ENCODE measurements around the gene DNLZ.

Gene DNLZ

DNA sequence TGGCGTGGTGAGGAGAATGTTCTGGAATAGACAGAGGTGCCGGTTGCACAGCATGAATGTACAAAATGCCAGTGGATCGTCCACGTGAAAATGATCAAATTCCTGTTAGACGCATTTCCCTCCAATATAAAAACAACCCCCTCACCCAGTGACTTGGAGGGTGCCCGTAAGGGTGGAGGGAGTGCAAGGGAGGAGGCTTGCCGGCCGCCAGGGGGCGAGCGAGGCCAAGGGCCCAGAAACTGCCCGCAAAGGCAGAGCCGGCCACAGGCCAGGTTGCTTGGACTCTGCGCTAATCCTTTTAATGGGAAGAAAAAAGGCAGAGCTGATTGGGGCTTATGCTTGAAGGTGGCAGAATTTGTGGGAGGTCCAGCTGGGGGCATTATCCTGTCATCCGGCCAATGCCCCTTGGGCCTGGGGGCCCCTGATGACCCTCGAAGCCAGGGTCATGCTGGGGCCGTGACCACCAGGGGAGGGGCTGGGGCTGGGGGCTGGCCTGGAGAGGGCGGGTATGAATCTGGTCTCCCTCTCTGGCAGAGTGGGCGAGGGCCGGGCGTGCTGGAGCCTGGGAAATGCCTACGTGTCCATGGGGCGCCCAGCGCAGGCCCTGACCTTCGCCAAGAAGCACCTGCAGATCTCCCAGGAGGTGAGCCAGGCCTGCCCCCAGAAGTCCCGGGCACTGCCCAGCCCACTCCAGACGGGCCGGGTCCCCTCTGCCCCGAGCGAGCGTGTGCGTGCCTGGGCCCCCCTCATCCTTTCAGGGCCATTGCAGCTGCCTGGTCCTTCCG is 24.2 kb downstream of the DNLZ start:
- Histone ChIP-seq H3K9me3 (ENCODE audit: control insufficient read depth in 1 of 2, low read length in 2 of 2) (no peaks in the 10 kb centered on the region), H3K36me3 (ENCODE audit: control insufficient read depth in 1 of 2, insufficient read depth in 2 of 2, low read length in 2 of 2) (peaks cover 0 to 48% of the 10 kb centered on the region in 2 donors), H3K4me3 (ENCODE audit: low read depth in 1 of 2, low read length in 2 of 2) (no peak overlapping the region), H3K27ac (ENCODE audit: low read length) (no peak overlapping the region), H3K27me3 (ENCODE audit: low read depth, low read length) (no peaks in the 10 kb centered on the region), H3K4me1 (ENCODE audit: control insufficient read depth in 1 of 2, insufficient read depth in 2 of 2, low read length in 2 of 2) (peaks cover 0 to 21% of the 10 kb centered on the region in 2 donors)

DNA sequence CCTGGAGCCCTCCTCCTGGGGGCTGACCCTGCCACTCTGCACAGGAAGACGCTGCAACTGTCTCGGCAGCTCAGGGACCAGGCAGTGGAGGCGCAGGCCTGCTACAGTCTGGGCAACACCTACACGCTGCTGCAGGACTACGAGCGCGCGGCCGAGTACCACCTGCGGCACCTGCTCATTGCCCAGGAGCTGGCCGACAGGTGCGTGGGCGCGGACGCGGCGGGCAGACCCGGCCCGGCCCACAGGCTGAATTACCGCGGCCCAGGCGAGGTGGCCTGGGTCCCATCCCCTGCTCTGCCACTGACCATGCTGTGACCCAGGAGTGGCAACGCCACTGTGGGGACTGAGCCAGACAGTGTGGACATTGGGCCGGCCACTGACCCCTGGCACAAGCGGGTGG is 25.0 kb downstream of the DNLZ start:
- H3K27me3 ChIP-seq (ENCODE audit: low read depth, low read length) = no peaks in the 10 kb centered on the region
- no peaks in the 10 kb centered on the region for H3K9me3 ChIP-seq (ENCODE audit: control insufficient read depth in 1 of 2, low read length in 2 of 2)
- no peak overlapping the region for H3K4me3 ChIP-seq (ENCODE audit: low read depth in 1 of 2, low read length in 2 of 2)
- H3K27ac ChIP-seq (ENCODE audit: low read length) = no peak overlapping the region
- H3K4me1 ChIP-seq (ENCODE audit: control insufficient read depth in 1 of 2, insufficient read depth in 2 of 2, low read length in 2 of 2) = peaks cover 0 to 20% of the 10 kb centered on the region in 2 donors
- peaks cover 0 to 50% of the 10 kb centered on the region in 2 donors for H3K36me3 ChIP-seq (ENCODE audit: control insufficient read depth in 1 of 2, insufficient read depth in 2 of 2, low read length in 2 of 2)

DNA sequence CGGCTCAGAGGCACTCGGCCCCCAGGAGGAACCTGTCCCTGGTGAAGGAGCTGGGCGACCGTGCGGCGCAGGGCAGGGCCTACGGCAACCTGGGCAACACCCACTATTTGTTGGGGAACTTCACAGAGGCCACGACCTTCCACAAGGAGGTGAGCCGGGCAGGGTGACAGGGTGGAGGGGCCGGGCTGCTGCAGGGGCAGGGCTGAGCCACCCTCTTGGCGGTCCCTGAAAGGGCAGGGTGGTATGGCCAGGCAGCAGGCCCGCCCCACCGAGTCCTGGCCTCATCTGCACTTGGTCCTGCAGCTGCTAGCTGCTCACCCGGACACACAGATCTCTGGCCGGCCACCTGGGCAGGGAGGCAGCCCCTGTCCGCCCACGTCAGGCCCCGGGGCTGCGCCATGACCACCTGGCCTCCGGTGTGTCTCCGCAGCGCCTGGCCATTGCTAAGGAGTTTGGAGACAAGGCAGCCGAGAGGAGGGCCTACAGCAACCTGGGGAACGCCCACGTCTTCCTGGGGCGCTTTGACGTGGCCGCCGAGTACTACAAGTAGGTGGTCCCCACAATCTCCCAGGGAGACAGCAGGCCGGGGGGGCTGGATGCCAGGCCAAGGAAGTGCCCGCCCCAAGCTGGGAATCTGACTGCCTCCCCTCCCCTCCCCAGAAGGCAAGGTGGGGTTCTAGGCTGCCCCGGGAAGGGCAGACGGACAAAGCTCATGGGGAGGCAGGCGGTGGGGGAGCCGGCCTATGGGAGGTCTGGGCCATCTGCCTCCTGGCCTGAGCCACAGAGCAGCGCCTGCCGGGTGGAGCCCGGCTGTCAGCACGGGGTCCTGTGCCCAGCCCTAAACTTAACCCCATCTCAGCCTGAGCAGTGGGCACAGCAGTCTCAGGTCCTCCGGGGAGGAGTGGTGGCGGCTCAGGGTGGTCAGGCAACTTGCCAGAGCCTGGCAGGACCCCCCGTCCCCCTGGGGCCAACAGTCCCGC is 25.8 kb downstream of the DNLZ start:
- no peaks in the 10 kb centered on the region for H3K9me3 ChIP-seq (ENCODE audit: control insufficient read depth in 1 of 2, low read length in 2 of 2)
- peaks cover 0 to 50% of the 10 kb centered on the region in 2 donors for H3K36me3 ChIP-seq (ENCODE audit: control insufficient read depth in 1 of 2, insufficient read depth in 2 of 2, low read length in 2 of 2)
- no peak overlapping the region for H3K27ac ChIP-seq (ENCODE audit: low read length)
- peaks cover 0 to 13% of the 10 kb centered on the region in 2 donors for H3K4me1 ChIP-seq (ENCODE audit: control insufficient read depth in 1 of 2, insufficient read depth in 2 of 2, low read length in 2 of 2)
- no peak overlapping the region for H3K4me3 ChIP-seq (ENCODE audit: low read depth in 1 of 2, low read length in 2 of 2)
- no peaks in the 10 kb centered on the region for H3K27me3 ChIP-seq (ENCODE audit: low read depth, low read length)

DNA sequence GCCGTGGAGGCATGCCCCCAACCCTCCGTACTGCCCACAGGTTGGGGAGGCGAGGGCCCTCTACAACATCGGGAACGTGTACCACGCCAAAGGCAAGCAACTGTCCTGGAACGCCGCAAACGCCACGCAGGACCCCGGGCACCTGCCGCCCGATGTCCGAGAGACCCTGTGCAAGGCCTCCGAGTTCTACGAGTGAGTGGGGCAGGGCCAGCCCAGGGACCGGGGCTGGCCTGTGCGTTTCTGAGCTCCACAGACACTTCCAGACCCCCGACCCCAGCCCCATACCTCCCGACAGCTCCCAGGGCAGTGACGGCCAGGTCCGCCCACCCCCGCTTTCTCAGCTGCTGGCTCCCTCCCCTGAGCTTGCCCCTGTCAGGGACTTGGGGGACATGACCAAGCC is 26.7 kb downstream of the DNLZ start:
- Histone ChIP-seq H3K4me1 (ENCODE audit: control insufficient read depth in 1 of 2, insufficient read depth in 2 of 2, low read length in 2 of 2) (peaks cover 0 to 6% of the 10 kb centered on the region in 2 donors), H3K36me3 (ENCODE audit: control insufficient read depth in 1 of 2, insufficient read depth in 2 of 2, low read length in 2 of 2) (peaks cover 0 to 50% of the 10 kb centered on the region in 2 donors), H3K4me3 (ENCODE audit: low read depth in 1 of 2, low read length in 2 of 2) (no peak overlapping the region), H3K27ac (ENCODE audit: low read length) (no peak overlapping the region), H3K27me3 (ENCODE audit: low read depth, low read length) (no peaks in the 10 kb centered on the region), H3K9me3 (ENCODE audit: control insufficient read depth in 1 of 2, low read length in 2 of 2) (no peaks in the 10 kb centered on the region)

DNA sequence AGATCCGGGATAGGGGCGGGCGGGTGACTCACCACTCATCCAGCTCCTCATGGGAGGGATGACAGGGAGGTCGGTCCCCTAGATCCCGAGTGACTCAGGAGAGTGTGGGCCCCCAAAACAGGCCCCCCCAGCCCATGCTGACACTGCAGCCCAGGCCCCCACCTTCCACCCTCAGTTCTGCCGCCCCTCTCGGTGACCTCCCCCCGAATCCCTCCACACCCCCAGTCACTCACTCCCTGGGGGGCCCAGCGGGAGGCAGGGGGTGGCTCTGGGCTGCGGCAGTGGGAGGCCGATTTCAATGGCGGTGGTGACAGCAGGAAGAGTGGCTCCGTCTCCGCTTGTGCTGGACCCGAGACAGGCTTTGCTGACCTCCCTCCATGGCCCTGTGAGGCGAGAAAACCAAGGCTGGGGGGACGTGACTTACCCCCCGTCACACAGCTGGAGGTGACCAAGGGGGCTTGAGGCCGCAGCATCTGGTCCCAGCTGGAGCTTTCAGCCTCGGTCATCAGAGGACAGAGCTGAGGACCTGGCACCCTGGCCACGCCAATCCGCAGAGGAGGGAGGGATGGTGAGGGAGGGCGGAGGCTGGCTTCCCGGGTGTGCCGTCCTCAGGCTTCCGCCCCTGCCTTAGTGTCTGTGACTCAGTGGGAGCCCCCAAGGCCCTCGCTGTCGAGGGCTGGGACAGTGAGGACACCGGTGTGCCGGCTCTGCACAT is 27.2 kb downstream of the DNLZ start:
- no peaks in the 10 kb centered on the region for H3K27me3 ChIP-seq (ENCODE audit: low read depth, low read length)
- H3K4me3 ChIP-seq (ENCODE audit: low read depth in 1 of 2, low read length in 2 of 2) = no peak overlapping the region
- H3K27ac ChIP-seq (ENCODE audit: low read length) = no peak overlapping the region
- peaks cover 0 to 50% of the 10 kb centered on the region in 2 donors for H3K36me3 ChIP-seq (ENCODE audit: control insufficient read depth in 1 of 2, insufficient read depth in 2 of 2, low read length in 2 of 2)
- H3K4me1 ChIP-seq (ENCODE audit: control insufficient read depth in 1 of 2, insufficient read depth in 2 of 2, low read length in 2 of 2) = peaks cover 0 to 4% of the 10 kb centered on the region in 2 donors
- H3K9me3 ChIP-seq (ENCODE audit: control insufficient read depth in 1 of 2, low read length in 2 of 2) = no peaks in the 10 kb centered on the region

DNA sequence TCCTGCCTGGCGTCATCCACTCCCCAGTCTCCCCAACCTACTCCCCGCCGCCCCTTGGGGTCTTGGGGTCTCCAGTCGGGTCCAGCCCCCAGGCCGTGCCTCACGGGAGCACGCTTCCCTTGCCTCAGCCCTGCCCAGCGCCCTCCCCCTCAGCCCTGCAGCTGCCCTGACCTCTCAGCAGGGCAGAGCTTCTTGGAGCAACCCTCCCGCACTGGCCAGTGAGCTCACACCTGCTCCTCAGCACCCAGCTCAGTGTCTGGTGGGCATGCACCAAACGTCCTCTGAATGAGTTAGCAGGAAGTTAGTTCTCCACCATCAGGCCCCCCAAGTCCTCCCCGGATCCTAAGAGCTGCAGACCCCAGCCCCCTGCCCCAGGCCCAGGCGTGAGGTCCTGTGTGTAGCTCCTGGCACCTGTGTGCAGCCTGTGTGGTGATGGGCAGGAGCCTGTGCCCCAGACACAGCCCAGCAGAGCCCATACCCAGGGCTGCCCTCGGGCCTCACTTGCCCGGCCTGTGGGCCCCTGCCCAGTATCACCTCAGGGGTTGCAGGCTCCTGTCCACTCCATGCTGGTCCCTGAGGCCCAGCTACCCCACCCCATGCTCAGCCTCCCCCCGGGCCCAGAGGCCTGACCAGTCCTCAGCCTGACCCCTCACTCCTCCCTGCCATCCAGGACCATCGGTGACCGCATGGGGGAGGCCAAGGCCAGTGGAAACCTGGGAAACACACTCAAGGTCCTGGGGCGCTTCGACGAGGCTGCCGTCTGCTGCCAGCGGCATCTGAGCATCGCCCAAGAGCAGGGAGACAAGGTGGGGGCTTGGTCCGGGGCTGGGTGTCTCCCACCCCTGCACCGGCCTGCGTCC is 28.0 kb downstream of the DNLZ start:
- H3K27me3 ChIP-seq (ENCODE audit: low read depth, low read length) = no peaks in the 10 kb centered on the region
- no peaks in the 10 kb centered on the region for H3K9me3 ChIP-seq (ENCODE audit: control insufficient read depth in 1 of 2, low read length in 2 of 2)
- H3K4me1 ChIP-seq (ENCODE audit: control insufficient read depth in 1 of 2, insufficient read depth in 2 of 2, low read length in 2 of 2) = peaks cover 0 to 4% of the 10 kb centered on the region in 2 donors
- H3K4me3 ChIP-seq (ENCODE audit: low read depth in 1 of 2, low read length in 2 of 2) = no peak overlapping the region
- peaks cover 0 to 46% of the 10 kb centered on the region in 2 donors for H3K36me3 ChIP-seq (ENCODE audit: control insufficient read depth in 1 of 2, insufficient read depth in 2 of 2, low read length in 2 of 2)
- H3K27ac ChIP-seq (ENCODE audit: low read length) = no peak overlapping the region

DNA sequence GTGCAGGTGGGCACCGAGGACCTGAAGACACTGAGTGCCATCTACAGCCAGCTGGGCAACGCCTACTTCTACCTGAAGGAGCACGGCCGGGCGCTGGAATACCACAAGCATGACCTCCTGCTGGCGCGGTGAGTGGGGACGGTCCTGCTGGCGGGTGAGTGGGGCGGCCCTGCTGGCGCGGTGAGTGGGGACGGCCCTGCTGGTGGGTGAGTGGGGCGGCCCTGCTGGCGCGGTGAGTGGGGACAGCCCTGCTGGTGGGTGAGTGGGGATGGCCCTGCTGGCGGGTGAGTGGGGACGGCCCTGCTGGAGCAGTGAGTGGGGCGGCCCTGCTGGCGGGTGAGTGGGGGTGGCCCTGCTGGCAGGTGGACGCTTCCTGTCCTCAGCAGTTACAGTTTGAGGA is 29.0 kb downstream of the DNLZ start:
- Histone ChIP-seq H3K4me3 (ENCODE audit: low read depth in 1 of 2, low read length in 2 of 2) (no peak overlapping the region), H3K27me3 (ENCODE audit: low read depth, low read length) (no peaks in the 10 kb centered on the region), H3K36me3 (ENCODE audit: control insufficient read depth in 1 of 2, insufficient read depth in 2 of 2, low read length in 2 of 2) (peaks cover 0 to 41% of the 10 kb centered on the region in 2 donors), H3K27ac (ENCODE audit: low read length) (no peak overlapping the region), H3K4me1 (ENCODE audit: control insufficient read depth in 1 of 2, insufficient read depth in 2 of 2, low read length in 2 of 2) (peaks cover 0 to 4% of the 10 kb centered on the region in 2 donors), H3K9me3 (ENCODE audit: control insufficient read depth in 1 of 2, low read length in 2 of 2) (no peaks in the 10 kb centered on the region)

DNA sequence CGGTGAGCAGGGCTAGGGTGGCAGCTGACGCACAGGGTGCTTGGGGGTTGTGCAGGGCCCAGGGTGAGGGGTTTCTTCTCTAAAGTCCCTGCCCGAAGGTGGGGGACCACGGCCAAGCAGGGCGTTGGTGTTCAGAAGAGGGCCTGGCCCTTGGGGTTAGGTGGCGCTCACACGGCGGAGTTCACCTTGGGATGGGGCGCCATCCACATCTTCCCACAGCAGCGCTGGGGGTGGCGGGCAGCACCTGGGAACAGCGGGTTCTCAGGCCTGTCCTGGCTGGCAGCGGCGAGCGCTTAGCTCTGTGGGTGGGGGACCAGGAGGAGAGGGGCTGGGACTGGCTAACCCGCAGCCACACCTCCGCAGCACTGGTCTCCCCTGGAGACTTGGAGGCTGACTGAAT is 30.1 kb downstream of the DNLZ start:
- Histone ChIP-seq H3K4me1 (ENCODE audit: control insufficient read depth in 1 of 2, insufficient read depth in 2 of 2, low read length in 2 of 2) (peaks cover 0 to 10% of the 10 kb centered on the region in 2 donors), H3K27ac (ENCODE audit: low read length) (no peak overlapping the region), H3K4me3 (ENCODE audit: low read depth in 1 of 2, low read length in 2 of 2) (no peak overlapping the region), H3K36me3 (ENCODE audit: control insufficient read depth in 1 of 2, insufficient read depth in 2 of 2, low read length in 2 of 2) (peaks cover 0 to 41% of the 10 kb centered on the region in 2 donors), H3K27me3 (ENCODE audit: low read depth, low read length) (no peaks in the 10 kb centered on the region), H3K9me3 (ENCODE audit: control insufficient read depth in 1 of 2, low read length in 2 of 2) (no peaks in the 10 kb centered on the region)

DNA sequence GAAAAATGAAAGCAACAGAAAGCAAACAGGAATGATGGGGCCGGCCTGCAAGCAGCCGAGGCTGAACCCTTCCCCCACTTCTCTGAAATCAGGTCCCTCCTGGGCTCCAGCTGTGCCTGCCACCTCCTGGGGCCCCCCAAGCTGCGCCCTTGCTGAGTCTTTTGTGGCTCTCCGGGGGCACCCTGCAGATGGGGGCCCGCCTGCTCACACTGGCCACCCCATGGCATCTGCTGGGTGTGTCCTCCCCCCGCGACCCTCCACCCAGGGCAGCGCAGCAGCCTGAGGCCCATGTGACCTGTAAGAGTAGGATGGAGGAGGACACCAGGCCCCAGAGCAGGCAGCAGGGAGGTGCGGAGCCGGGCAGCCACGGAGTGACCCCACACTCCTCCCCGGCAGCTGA is 30.5 kb downstream of the DNLZ start:
- H3K4me1 ChIP-seq (ENCODE audit: control insufficient read depth in 1 of 2, insufficient read depth in 2 of 2, low read length in 2 of 2) = peaks cover 0 to 15% of the 10 kb centered on the region in 2 donors
- no peaks in the 10 kb centered on the region for H3K9me3 ChIP-seq (ENCODE audit: control insufficient read depth in 1 of 2, low read length in 2 of 2)
- H3K27ac ChIP-seq (ENCODE audit: low read length) = no peak overlapping the region
- H3K36me3 ChIP-seq (ENCODE audit: control insufficient read depth in 1 of 2, insufficient read depth in 2 of 2, low read length in 2 of 2) = peaks cover 0 to 38% of the 10 kb centered on the region in 2 donors
- no peaks in the 10 kb centered on the region for H3K27me3 ChIP-seq (ENCODE audit: low read depth, low read length)
- H3K4me3 ChIP-seq (ENCODE audit: low read depth in 1 of 2, low read length in 2 of 2) = no peak overlapping the region

DNA sequence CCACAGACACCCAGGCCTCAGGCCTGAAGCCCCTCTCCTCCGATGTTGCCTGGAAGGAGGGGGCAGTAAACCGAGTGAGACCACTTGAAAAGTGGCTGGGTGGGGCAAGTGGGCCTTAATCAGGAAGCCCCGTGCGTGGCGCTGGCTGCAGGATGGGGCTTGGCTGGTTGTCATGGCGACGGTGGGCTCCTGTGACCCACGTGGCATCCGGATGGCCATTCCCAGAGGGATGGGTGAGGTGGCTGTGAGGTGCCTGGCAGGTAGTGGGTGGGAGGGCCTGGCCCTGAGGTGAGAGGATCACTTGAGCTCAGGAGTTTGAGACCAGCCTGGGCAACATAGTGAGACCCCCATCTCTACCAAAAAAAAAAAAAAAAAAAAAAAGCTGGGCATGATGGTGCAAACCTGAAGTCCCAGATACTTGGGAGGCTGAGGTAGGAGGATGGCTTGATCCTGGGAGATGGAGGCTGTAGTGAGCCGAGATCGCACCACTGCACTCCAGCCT is 31.0 kb downstream of the DNLZ start:
- H3K27ac ChIP-seq (ENCODE audit: low read length) = no peak overlapping the region
- H3K4me3 ChIP-seq (ENCODE audit: low read depth in 1 of 2, low read length in 2 of 2) = no peak overlapping the region
- no peaks in the 10 kb centered on the region for H3K9me3 ChIP-seq (ENCODE audit: control insufficient read depth in 1 of 2, low read length in 2 of 2)
- peaks cover 0 to 16% of the 10 kb centered on the region in 2 donors for H3K4me1 ChIP-seq (ENCODE audit: control insufficient read depth in 1 of 2, insufficient read depth in 2 of 2, low read length in 2 of 2)
- no peaks in the 10 kb centered on the region for H3K27me3 ChIP-seq (ENCODE audit: low read depth, low read length)
- H3K36me3 ChIP-seq (ENCODE audit: control insufficient read depth in 1 of 2, insufficient read depth in 2 of 2, low read length in 2 of 2) = peaks cover 0 to 33% of the 10 kb centered on the region in 2 donors
